Right forelimb (tissue), 1 donor: ENCODE results near the gene NOL4.

Source experiments
- DNase-seq: peaks from one replicate; pipeline ENCODE4 v3.0.0-alpha.2; 2018

NOL4 gene

GRCh38 chr18:34189656-34190435 is 34.9 kb downstream of the NOL4 start:
- DNase-seq = no peak
